ENCODE results near the gene SAG.

DNA sequence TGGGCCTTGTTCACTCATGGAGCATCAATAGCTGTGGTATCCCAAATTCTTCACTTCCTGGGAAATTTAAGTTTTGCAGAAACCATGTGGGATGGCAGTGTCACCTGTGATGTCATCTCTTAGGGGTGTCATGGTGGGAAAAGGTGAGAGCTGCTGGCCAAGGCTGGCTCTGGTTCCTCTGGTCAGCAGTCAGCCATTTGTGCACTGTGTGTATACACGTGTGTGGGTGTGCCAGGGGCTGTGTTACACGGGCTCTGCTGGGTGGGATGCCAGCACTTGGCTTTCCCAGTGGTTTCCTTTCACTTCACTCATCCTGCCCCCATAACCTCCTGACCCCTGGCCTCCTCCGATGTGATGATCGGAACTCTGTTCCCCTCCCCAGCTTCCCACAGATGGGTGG lies 21.3 kb downstream of the SAG start:
- TF ChIP-seq CTCF (IDR thresholded peaks at IDR 0.05), result no peak
- no peak for TF ChIP-seq ZFX (IDR thresholded peaks at IDR 0.05; ENCODE audit: borderline replicate concordance)

Data from 22Rv1 (cell line).